Neuronal stem cell (in vitro differentiated cells): ENCODE data around the gene HSPA1L.

Experiments used
- DNase-seq: peaks from one replicate; pipeline ENCODE4 v3.0.0-alpha.2; 2013; ENCODE audit warnings: low spot score
- H2AFZ ChIP-seq: one replicate; pipeline ENCODE4 v1.6.1; 2013; ENCODE audit warnings: mild to moderate bottlenecking, low read length, inconsistent platforms
- H2AK5ac ChIP-seq: 2 replicates; pipeline ENCODE4 v1.6.1; 2013; ENCODE audit warnings: low read depth, mild to moderate bottlenecking, inconsistent platforms, low read length, moderate library complexity, mixed read lengths
- H2BK120ac ChIP-seq: 2 replicates; pipeline ENCODE4 v1.6.1; 2013; ENCODE audit warnings: low read depth, mild to moderate bottlenecking, inconsistent platforms, low read length, moderate library complexity, mixed read lengths
- H2BK12ac ChIP-seq: one replicate; pipeline ENCODE4 v1.6.1; 2013; ENCODE audit warnings: low read length, inconsistent platforms
- H2BK15ac ChIP-seq: 2 replicates; pipeline ENCODE4 v1.6.1; 2013; ENCODE audit warnings: mild to moderate bottlenecking, low read length, inconsistent platforms, mixed read lengths
- H2BK5ac ChIP-seq: one replicate; pipeline ENCODE4 v1.6.1; 2013; ENCODE audit warnings: inconsistent platforms, mild to moderate bottlenecking, low read length, moderate library complexity
- H3K14ac ChIP-seq: one replicate; pipeline ENCODE4 v1.6.1; 2013; ENCODE audit warnings: low read length, inconsistent platforms
- H3K18ac ChIP-seq: 2 replicates; pipeline ENCODE4 v1.6.1; 2013; ENCODE audit warnings: low read length, inconsistent platforms
- H3K23ac ChIP-seq: 2 replicates; pipeline ENCODE4 v1.6.1; 2013; ENCODE audit warnings: low read depth, mild to moderate bottlenecking, mixed read lengths, low read length, inconsistent platforms; ENCODE audit not compliant: poor library complexity
- H3K27ac ChIP-seq: replicated peaks from 3 replicates; pipeline ENCODE4 v1.5.1; 2013; ENCODE audit warnings: low read length, inconsistent platforms
- H3K27me3 ChIP-seq, 3 experiments: 2 replicates each; pipeline ENCODE4 v1.6.1; 2013; ENCODE audit warnings: low read length in 3 of 3, mild to moderate bottlenecking in 2 of 3, inconsistent platforms in 1 of 3, low read depth in 1 of 3, mixed read lengths in 1 of 3, moderate library complexity in 1 of 3; ENCODE audit not compliant: control insufficient read depth in 3 of 3, insufficient read depth in 3 of 3
- H3K36me3 ChIP-seq, 2 donors: replicated peaks in 1 of 2; 2 replicates each; pipeline ENCODE4 v1.6.1; 2013; ENCODE audit warnings: low read length in 2 of 2; ENCODE audit not compliant: control insufficient read depth in 2 of 2, insufficient read depth in 2 of 2
- H3K4ac ChIP-seq: 2 replicates; pipeline ENCODE4 v1.6.1; 2013; ENCODE audit warnings: inconsistent platforms, mild to moderate bottlenecking, low read length, moderate library complexity
- H3K4me1 ChIP-seq, 2 donors: 1 replicate in 1 of 2; 2 replicates in 1 of 2; pipeline ENCODE4 v1.6.1; 2013; ENCODE audit warnings: low read length in 2 of 2, low read depth in 1 of 2; ENCODE audit not compliant: control insufficient read depth in 2 of 2, insufficient read depth in 1 of 2
- H3K4me2 ChIP-seq: one replicate; pipeline ENCODE4 v1.6.1; 2013; ENCODE audit warnings: mild to moderate bottlenecking, low read length, inconsistent platforms; ENCODE audit not compliant: insufficient read depth, poor library complexity, severe bottlenecking
- H3K4me3 ChIP-seq, 2 donors: 2 replicates each; pipeline ENCODE4 v1.5.1; 2013; ENCODE audit warnings: low read length in 2 of 2, mild to moderate bottlenecking in 2 of 2, inconsistent platforms in 1 of 2, moderate library complexity in 1 of 2
- H3K79me1 ChIP-seq: one replicate; pipeline ENCODE4 v1.6.1; 2013; ENCODE audit warnings: low read depth, mild to moderate bottlenecking, inconsistent platforms, low read length, moderate library complexity
- H3K9ac ChIP-seq: one replicate; pipeline ENCODE4 v1.6.1; 2013; ENCODE audit warnings: mild to moderate bottlenecking, low read depth, low read length, inconsistent platforms; ENCODE audit not compliant: poor library complexity
- H3K9me3 ChIP-seq, 2 donors: replicated peaks in 1 of 2; 2 replicates each; pipeline versions ENCODE3 to v1.6.1; 2013; ENCODE audit warnings: low read length in 2 of 2, mild to moderate bottlenecking in 2 of 2, inconsistent platforms in 1 of 2, low read depth in 1 of 2, mixed read lengths in 1 of 2, moderate library complexity in 1 of 2; ENCODE audit not compliant: control insufficient read depth in 2 of 2, insufficient read depth in 1 of 2
- H4K8ac ChIP-seq: one replicate; pipeline ENCODE4 v1.6.1; 2013; ENCODE audit warnings: low read depth, mild to moderate bottlenecking, inconsistent platforms, low read length, moderate library complexity
- H4K91ac ChIP-seq: one replicate; pipeline ENCODE4 v1.6.1; 2013; ENCODE audit warnings: low read length, low read depth, mild to moderate bottlenecking, inconsistent platforms; ENCODE audit not compliant: poor library complexity
- WGBS, 2 donors: extraction: QIAGEN DNeasy Blood & Tissue Kit; methylation state at CpG; one replicate each; pipeline ENCODE4 v1.1.7; 2013; ENCODE audit warnings: missing lambda C conversion rate in 2 of 2, mixed read lengths in 1 of 2; ENCODE audit not compliant: insufficient read length in 2 of 2, insufficient replicate concordance in 1 of 2; ENCODE audit errors: extremely low coverage in 2 of 2; 5-methylcytosine and 5-hydroxymethylcytosine counted together

HSPA1L gene

GRCh38 chr6:31781244-31782125 lies 33.6 kb downstream of the HSPA1L start:
- no peak overlapping the region for H4K91ac ChIP-seq

GRCh38 chr6:31780507-31781243 lies 34.4 kb downstream of the HSPA1L start:
- peak overlapping the region; percentile 24 for H2BK5ac ChIP-seq
- H3K14ac ChIP-seq = peak overlapping the region; percentile 8
- H2BK120ac ChIP-seq = no peak overlapping the region
- H2BK15ac ChIP-seq = no peak overlapping the region
- H3K4me1 ChIP-seq = peaks cover 4 to 8% of the 10 kb centered on the region in 2 donors
- peak overlapping the region; percentile 44 for H3K9ac ChIP-seq
- no peaks in the 10 kb centered on the region for H3K9me3 ChIP-seq
- H3K27me3 ChIP-seq = no peaks in the 10 kb centered on the region
- peak overlapping the region; percentile 73 for H2BK12ac ChIP-seq
- no peak overlapping the region for H3K18ac ChIP-seq
- H3K27ac ChIP-seq = no peak overlapping the region
- H3K23ac ChIP-seq = no peak overlapping the region
- H4K8ac ChIP-seq = no peak overlapping the region
- H4K91ac ChIP-seq = no peak overlapping the region
- H3K79me1 ChIP-seq = peaks cover 2% of the 10 kb centered on the region
- no peak overlapping the region for H2AFZ ChIP-seq
- no peak overlapping the region for H3K4me3 ChIP-seq
- no peak overlapping the region for H2AK5ac ChIP-seq
- peaks cover 59 to 82% of the 10 kb centered on the region in 2 donors for H3K36me3 ChIP-seq
- no CpG with 5 or more reads among the region's 20 CpGs for WGBS, 2 donors
- H3K4me2 ChIP-seq = no peak overlapping the region
- DNase-seq = no peak
- no peak overlapping the region for H3K4ac ChIP-seq

More at GRCh38 chr6:31781244-31782125, 33.6 kb downstream of the HSPA1L start:
- no peak overlapping the region for H3K14ac ChIP-seq
- no CpG with 5 or more reads among the region's 23 CpGs for WGBS, 2 donors
- peak overlapping the region; percentile 85 for H3K23ac ChIP-seq
- no peak overlapping the region for H3K18ac ChIP-seq
- H3K9me3 ChIP-seq = no peaks in the 10 kb centered on the region
- no peak overlapping the region for H2AK5ac ChIP-seq
- H2BK12ac ChIP-seq = no peak overlapping the region
- no peak overlapping the region for H2BK5ac ChIP-seq
- DNase-seq = no peak
- H2BK120ac ChIP-seq = no peak overlapping the region
- no peak overlapping the region for H3K9ac ChIP-seq
- H3K4me1 ChIP-seq = peaks cover 4 to 8% of the 10 kb centered on the region in 2 donors
- H3K4me3 ChIP-seq = no peak overlapping the region
- no peak overlapping the region for H3K4me2 ChIP-seq
- H4K8ac ChIP-seq = no peak overlapping the region
- H2BK15ac ChIP-seq = no peak overlapping the region
- no peaks in the 10 kb centered on the region for H3K27me3 ChIP-seq
- H3K4ac ChIP-seq = no peak overlapping the region
- no peak overlapping the region for H3K27ac ChIP-seq
- H3K79me1 ChIP-seq = peaks cover 2% of the 10 kb centered on the region
- H2AFZ ChIP-seq = no peak overlapping the region
- peaks cover 62 to 90% of the 10 kb centered on the region in 2 donors for H3K36me3 ChIP-seq

- Histone ChIP-seq H3K27ac (no peak overlapping the region), H4K8ac (no peak overlapping the region), H4K91ac (no peak overlapping the region), H3K23ac (no peak overlapping the region), H2BK5ac (no peak overlapping the region), H3K14ac (no peak overlapping the region), H3K4me3 (no peak overlapping the region), H3K9me3 (no peaks in the 10 kb centered on the region), H3K9ac (no peak overlapping the region), H2AK5ac (no peak overlapping the region), H2BK12ac (no peak overlapping the region), H2BK120ac (no peak overlapping the region), H3K4ac (no peak overlapping the region), H2BK15ac (no peak overlapping the region), H2AFZ (no peak overlapping the region), H3K36me3 (peaks cover 53 to 74% of the 10 kb centered on the region in 2 donors), H3K79me1 (peaks cover 2% of the 10 kb centered on the region), H3K27me3 (no peaks in the 10 kb centered on the region), H3K18ac (no peak overlapping the region), H3K4me1 (peaks cover 4 to 8% of the 10 kb centered on the region in 2 donors), H3K4me2 (no peak overlapping the region)
- WGBS, 2 donors = no CpG with 5 or more reads among the region's 10 CpGs
- DNase-seq = no peak
Measured at GRCh38 chr6:31779908-31780307, 35.2 kb downstream of the HSPA1L start.
